Trophoblast cell (in vitro differentiated cells and primary cell): Measurements from ENCODE around the gene IFNB1.

Experiments
- DNase-seq, 2 donors: peaks; one replicate each; pipeline ENCODE4 v3.0.0-alpha.2; 2016
- H2AFZ ChIP-seq: 2 replicates; pipeline ENCODE4 v1.6.1; 2013; ENCODE audit warnings: low read length, moderate library complexity, mild to moderate bottlenecking; ENCODE audit not compliant: insufficient read depth, poor library complexity
- H2AK5ac ChIP-seq: 2 replicates; pipeline ENCODE4 v1.6.1; 2013; ENCODE audit warnings: mild to moderate bottlenecking, low read length
- H2BK120ac ChIP-seq: 2 replicates; pipeline ENCODE4 v1.6.1; 2013; ENCODE audit warnings: low read length, mild to moderate bottlenecking, moderate library complexity; ENCODE audit not compliant: insufficient read depth, poor library complexity
- H2BK12ac ChIP-seq: 2 replicates; pipeline ENCODE4 v1.6.1; 2013; ENCODE audit warnings: mild to moderate bottlenecking, low read length, moderate library complexity
- H2BK5ac ChIP-seq: 2 replicates; pipeline ENCODE4 v1.6.1; 2013; ENCODE audit warnings: low read length, low read depth, moderate library complexity, mild to moderate bottlenecking; ENCODE audit not compliant: poor library complexity
- H3K14ac ChIP-seq: 2 replicates; pipeline ENCODE4 v1.6.1; 2013; ENCODE audit warnings: mild to moderate bottlenecking, low read length
- H3K18ac ChIP-seq: 2 replicates; pipeline ENCODE4 v1.6.1; 2013; ENCODE audit warnings: mild to moderate bottlenecking, low read length
- H3K23ac ChIP-seq: 2 replicates; pipeline ENCODE4 v1.6.1; 2013; ENCODE audit warnings: low read length
- H3K27ac ChIP-seq: 2 replicates; pipeline ENCODE4 v1.5.1; 2013; ENCODE audit warnings: low read depth, mild to moderate bottlenecking, inconsistent platforms, low read length, moderate library complexity
- H3K27me3 ChIP-seq: 2 replicates; pipeline ENCODE4 v1.6.1; 2013; ENCODE audit warnings: inconsistent platforms, mild to moderate bottlenecking, low read length, moderate library complexity; ENCODE audit not compliant: insufficient read depth
- H3K36me3 ChIP-seq, 2 experiments: 1 replicate in 1 of 2; 2 replicates in 1 of 2; pipeline ENCODE4 v1.6.1; 2013; ENCODE audit warnings: low read length in 2 of 2, mild to moderate bottlenecking in 2 of 2, moderate library complexity in 1 of 2; ENCODE audit not compliant: insufficient read depth in 2 of 2, control insufficient read depth in 1 of 2
- H3K4ac ChIP-seq: 2 replicates; pipeline ENCODE4 v1.6.1; 2013; ENCODE audit warnings: low read depth, mild to moderate bottlenecking, low read length, moderate library complexity
- H3K4me1 ChIP-seq, 2 experiments: 1 replicate in 1 of 2; 2 replicates in 1 of 2; pipeline ENCODE4 v1.6.1; 2013; ENCODE audit warnings: low read length in 2 of 2, mild to moderate bottlenecking in 2 of 2, moderate library complexity in 1 of 2; ENCODE audit not compliant: insufficient read depth in 2 of 2, control insufficient read depth in 1 of 2
- H3K4me2 ChIP-seq: 2 replicates; pipeline ENCODE4 v1.6.1; 2013; ENCODE audit warnings: inconsistent platforms, mild to moderate bottlenecking, low read length, moderate library complexity
- H3K4me3 ChIP-seq: 2 replicates; pipeline ENCODE4 v1.5.1; 2013; ENCODE audit warnings: mild to moderate bottlenecking, low read depth, low read length, inconsistent platforms
- H3K79me1 ChIP-seq: one replicate; pipeline ENCODE4 v1.6.1; 2013; ENCODE audit warnings: low read length
- H3K79me2 ChIP-seq: 2 replicates; pipeline ENCODE4 v1.6.1; 2013; ENCODE audit warnings: low read length, mild to moderate bottlenecking; ENCODE audit not compliant: control insufficient read depth, insufficient read depth, poor library complexity
- H3K9ac ChIP-seq: 2 replicates; pipeline ENCODE4 v1.6.1; 2013; ENCODE audit warnings: mild to moderate bottlenecking, low read length
- H3K9me3 ChIP-seq: 2 replicates; pipeline ENCODE4 v1.6.1; 2013; ENCODE audit warnings: low read depth, mild to moderate bottlenecking, control low read depth, inconsistent platforms, low read length; ENCODE audit not compliant: insufficient read depth
- H4K12ac ChIP-seq: 2 replicates; pipeline ENCODE4 v1.6.1; 2013; ENCODE audit warnings: low read depth, mild to moderate bottlenecking, low read length, moderate library complexity
- H4K8ac ChIP-seq: 2 replicates; pipeline ENCODE4 v1.6.1; 2013; ENCODE audit warnings: low read depth, mild to moderate bottlenecking, low read length, moderate library complexity
- H4K91ac ChIP-seq: one replicate; pipeline ENCODE4 v1.6.1; 2013; ENCODE audit warnings: low read depth, mild to moderate bottlenecking, low read length, moderate library complexity
- WGBS: extraction: QIAGEN DNeasy Blood & Tissue Kit; methylation state at CpG from one replicate; pipeline ENCODE4 v1.1.7; 2013; ENCODE audit warnings: missing lambda C conversion rate; ENCODE audit not compliant: insufficient read length, insufficient coverage; ENCODE audit errors: extremely low coverage; 5-methylcytosine and 5-hydroxymethylcytosine counted together

IFNB1 gene

DNA sequence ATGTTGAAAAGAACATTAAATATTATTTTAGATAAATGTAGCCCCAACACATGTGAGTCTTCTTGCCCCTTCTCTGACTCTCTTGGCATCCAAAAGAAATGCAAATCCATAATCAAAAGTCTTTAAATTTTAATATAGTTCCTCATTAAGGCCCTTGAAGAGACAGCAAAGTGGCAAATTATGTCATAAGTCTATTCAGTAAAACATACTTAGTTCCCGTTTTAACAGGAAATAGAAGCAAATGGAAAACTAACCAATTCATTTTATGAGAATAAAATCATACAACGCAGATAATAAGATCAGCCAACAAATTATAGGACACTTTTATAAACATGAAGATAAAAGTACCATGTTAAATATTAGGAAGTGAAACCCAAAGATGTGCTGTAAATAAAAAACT is 20.1 kb upstream of the IFNB1 start:
- no peaks in the 10 kb centered on the region for H3K9me3 ChIP-seq

DNA sequence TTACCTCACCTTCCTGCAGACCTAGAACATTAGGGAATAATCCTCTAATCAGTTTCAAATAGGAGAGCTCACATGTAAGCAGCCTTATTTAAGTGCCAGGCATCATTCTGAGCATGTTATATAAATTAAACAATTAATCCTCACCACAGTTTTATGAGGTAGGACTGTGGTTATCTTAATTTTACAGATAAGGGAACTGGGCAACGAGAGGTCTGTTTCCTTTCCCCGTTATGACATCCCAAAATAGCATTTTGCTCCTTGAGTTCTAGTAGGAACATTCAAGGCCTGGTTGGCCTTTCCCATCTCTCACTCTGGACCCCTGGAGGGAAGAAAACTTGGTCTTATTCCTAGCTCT is 19.1 kb upstream of the IFNB1 start:
- Histone ChIP-seq H2BK12ac (peak overlapping the region; percentile 74), H3K27ac (peak overlapping the region; percentile 99), H2AK5ac (no peak overlapping the region), H3K4me3 (no peak overlapping the region), H3K23ac (no peak overlapping the region), H2BK120ac (peak overlapping the region; percentile 63), H3K79me2 (peaks cover 2% of the 10 kb centered on the region), H3K79me1 (peaks cover 21% of the 10 kb centered on the region), H3K27me3 (no peaks in the 10 kb centered on the region), H3K9ac (no peak overlapping the region), H3K9me3 (no peaks in the 10 kb centered on the region), H3K4me2 (no peak overlapping the region), H4K8ac (no peak overlapping the region), H3K4ac (no peak overlapping the region), H2BK5ac (peak overlapping the region; percentile 73), H2AFZ (no peak overlapping the region), H3K18ac (no peak overlapping the region), H3K4me1 (peaks cover 14 to 16% of the 10 kb centered on the region in 2 experiments), H3K14ac (no peak overlapping the region), H4K12ac (no peak overlapping the region), H3K36me3 (no peaks in the 10 kb centered on the region), H4K91ac (no peak overlapping the region)
- no peak for DNase-seq
- no CpG with 5 or more reads among the region's 2 CpGs for WGBS

More for the DNA sequence above, 20.1 kb upstream of the IFNB1 start:
- Histone ChIP-seq H3K27ac (no peak overlapping the region), H3K79me2 (peaks cover 2% of the 10 kb centered on the region), H2BK120ac (no peak overlapping the region), H2AK5ac (no peak overlapping the region), H3K36me3 (no peaks in the 10 kb centered on the region), H3K4me1 (peaks cover 14 to 16% of the 10 kb centered on the region in 2 experiments), H2BK12ac (no peak overlapping the region), H2AFZ (no peak overlapping the region), H3K27me3 (no peaks in the 10 kb centered on the region), H3K14ac (no peak overlapping the region), H3K4ac (no peak overlapping the region), H2BK5ac (no peak overlapping the region), H4K12ac (no peak overlapping the region), H4K91ac (no peak overlapping the region), H3K79me1 (peaks cover 21% of the 10 kb centered on the region), H3K4me3 (no peak overlapping the region), H3K4me2 (no peak overlapping the region), H3K23ac (no peak overlapping the region), H3K9ac (no peak overlapping the region), H3K18ac (no peak overlapping the region), H4K8ac (no peak overlapping the region)
- no CpG with 5 or more reads among the region's 2 CpGs for WGBS
- DNase-seq, result no peak

DNA sequence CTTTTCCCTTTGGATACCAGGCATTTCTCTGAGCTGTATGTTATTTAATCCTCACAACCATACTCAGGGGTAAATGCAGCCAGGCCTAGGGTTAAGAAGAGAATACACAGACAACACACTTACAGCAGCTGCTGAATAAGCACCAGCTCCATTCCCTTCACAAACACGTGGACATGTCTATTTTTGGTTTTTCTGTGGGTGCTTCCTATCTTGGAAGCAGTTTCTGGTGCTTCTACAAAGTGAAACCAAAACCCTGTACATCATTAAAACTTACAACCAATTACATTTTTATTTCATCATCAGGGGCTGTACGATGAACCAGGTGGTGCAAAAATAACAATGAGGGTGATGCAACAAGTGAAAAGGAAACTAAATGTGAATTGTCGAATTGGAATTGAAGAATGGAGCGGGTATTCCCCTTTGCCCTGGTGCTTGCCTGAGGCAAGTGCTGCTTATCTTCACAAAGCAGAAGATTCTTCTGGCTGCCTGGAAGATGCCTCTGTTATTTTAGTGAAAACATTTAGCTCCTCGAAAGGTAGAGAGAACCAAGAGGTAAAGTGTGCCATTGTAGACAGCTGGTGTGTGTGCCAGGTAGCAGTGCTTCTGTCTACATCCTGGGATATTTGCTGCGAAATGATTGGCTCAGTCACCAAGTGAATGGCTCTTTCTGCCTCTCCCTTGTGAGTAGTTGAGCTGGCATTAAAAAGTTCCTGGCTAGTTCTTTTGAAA is 18.6 kb upstream of the IFNB1 start:
- Histone ChIP-seq H3K4me2 (peak overlapping the region; percentile 48), H4K91ac (peak overlapping the region; percentile 100), H3K79me2 (peaks cover 2% of the 10 kb centered on the region), H3K4ac (peak overlapping the region; percentile 100), H3K4me1 (peaks cover 14 to 16% of the 10 kb centered on the region in 2 experiments), H3K9ac (no peak overlapping the region), H3K9me3 (no peaks in the 10 kb centered on the region), H3K27me3 (no peaks in the 10 kb centered on the region), H3K27ac (peak overlapping the region; percentile 99), H3K14ac (peak overlapping the region; percentile 95), H2BK120ac (peak overlapping the region; percentile 100), H2BK12ac (peak overlapping the region; percentile 98), H3K4me3 (no peak overlapping the region), H2BK5ac (peak overlapping the region; percentile 100), H3K79me1 (peaks cover 23% of the 10 kb centered on the region), H2AFZ (peak overlapping the region; percentile 86), H4K8ac (peak overlapping the region; percentile 98), H2AK5ac (peak overlapping the region; percentile 96), H4K12ac (peak overlapping the region; percentile 89), H3K18ac (peak overlapping the region; percentile 91), H3K36me3 (no peaks in the 10 kb centered on the region), H3K23ac (no peak overlapping the region)
- DNase-seq, result peak; percentile 85 to 97
- no CpG with 5 or more reads among the region's 6 CpGs for WGBS

DNA sequence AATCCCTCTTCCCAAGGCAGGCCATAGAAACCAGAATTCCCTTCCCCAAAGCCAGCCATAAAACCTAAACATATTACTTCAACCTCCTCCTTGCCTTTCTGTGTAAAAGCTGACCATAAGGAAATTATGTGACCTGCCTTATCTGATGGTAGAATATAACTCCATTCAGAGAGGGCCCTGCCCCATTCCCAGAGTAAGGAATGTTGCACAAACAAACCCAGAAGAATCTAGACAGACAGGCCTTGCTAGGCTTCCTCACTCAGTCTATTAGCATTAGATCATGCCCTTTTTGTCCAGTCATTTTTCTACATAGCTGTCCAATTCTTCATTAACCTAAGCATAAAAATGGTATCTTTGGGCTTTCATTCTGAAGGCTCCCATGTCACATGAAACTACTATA is 17.8 kb upstream of the IFNB1 start:
- Histone ChIP-seq H3K4me2 (peak overlapping the region; percentile 13), H2AFZ (no peak overlapping the region), H3K14ac (no peak overlapping the region), H3K9ac (no peak overlapping the region), H3K79me2 (peaks cover 2% of the 10 kb centered on the region), H3K4me3 (no peak overlapping the region), H4K12ac (no peak overlapping the region), H2AK5ac (no peak overlapping the region), H4K8ac (no peak overlapping the region), H3K23ac (no peak overlapping the region), H2BK120ac (peak overlapping the region; percentile 99), H3K27me3 (no peaks in the 10 kb centered on the region), H3K27ac (peak overlapping the region; percentile 99), H3K36me3 (no peaks in the 10 kb centered on the region), H2BK12ac (no peak overlapping the region), H3K79me1 (peaks cover 23% of the 10 kb centered on the region), H3K4ac (no peak overlapping the region), H2BK5ac (peak overlapping the region; percentile 100), H3K18ac (no peak overlapping the region), H3K9me3 (no peaks in the 10 kb centered on the region), H3K4me1 (peaks cover 14 to 16% of the 10 kb centered on the region in 2 experiments), H4K91ac (peak overlapping the region; percentile 100)
- DNase-seq, result peak; percentile 83 to 89
